ENCODE data around the gene MTERF2. TPM values are rescaled to one million over a fixed set of nuclear protein-coding genes. Genes with fewer than 3 reads are reported as not detected.

The MTERF2 gene
- total and polyA plus RNA-seq, 10 of the 15 experiments (the other 5 are each of a cell fraction or from before 2014, with no cell fraction given): 2.1 to 9.8 (median 6.7) TPM

- no peak for TF ChIP-seq SMAD1 (IDR thresholded peaks at IDR 0.05; ENCODE audit: low read depth, partially characterized antibody)
- no peak for TF ChIP-seq SIX5 (IDR thresholded peaks at IDR 0.05; ENCODE audit: low read depth, low read length, severe bottlenecking)
Observed at GRCh38 chr12:107014055-107014454, 27.1 kb upstream of the MTERF2 start (continued).

- in situ Hi-C loops (cut with MboI): no loop called here
- 95% methylated on average over 1 of the region's 1 CpG for WGBS (ENCODE audit: insufficient coverage, insufficient replicate concordance, low lambda C conversion rate, missing lambda C conversion rate)
- ATAC-seq: no peak
- TF ChIP-seq MEF2B (IDR thresholded peaks at IDR 0.05; ENCODE audit: partially characterized antibody, poor library complexity, severe bottlenecking): no peak
- no peak for TF ChIP-seq NFIC (IDR thresholded peaks at IDR 0.05; ENCODE audit: low read depth, low read length)
- no peak for TF ChIP-seq NBN (IDR thresholded peaks at IDR 0.05)
- no peak for TF ChIP-seq REST (IDR thresholded peaks at IDR 0.05; ENCODE audit: low read depth, low read length)
- no peak for TF ChIP-seq ASH2L (IDR thresholded peaks at IDR 0.05; ENCODE audit: borderline replicate concordance, low read depth)
- no peak for TF ChIP-seq TCF7 (IDR thresholded peaks at IDR 0.05; ENCODE audit: borderline replicate concordance)
- no peak for TF ChIP-seq ZNF207 (IDR thresholded peaks at IDR 0.05; ENCODE audit: borderline replicate concordance)
- no peak for TF ChIP-seq SIN3A (IDR thresholded peaks at IDR 0.05; ENCODE audit: low read depth, low read length)
- TF ChIP-seq YBX1 (IDR thresholded peaks at IDR 0.05): no peak
- no peak for TF ChIP-seq RAD51 (IDR thresholded peaks at IDR 0.05)
- TF ChIP-seq ZNF592 (IDR thresholded peaks at IDR 0.05): no peak
- no peak for TF ChIP-seq CHD2 (IDR thresholded peaks at IDR 0.05; ENCODE audit: borderline replicate concordance, low read depth, low read length)
- TF ChIP-seq SMAD1 (IDR thresholded peaks at IDR 0.05; ENCODE audit: low read depth, partially characterized antibody): no peak
- TF ChIP-seq RUNX3 (IDR thresholded peaks at IDR 0.05; ENCODE audit: low read length): no peak
- TF ChIP-seq POLR2AphosphoS2 (IDR thresholded peaks at IDR 0.05; ENCODE audit: low read depth, low read length): no peak
Observed at GRCh38 chr12:107012736-107013425, 25.9 kb upstream of the MTERF2 start.

More at GRCh38 chr12:107012736-107013425, 25.9 kb upstream of the MTERF2 start:
- intact Hi-C loops (cut with micrococcal nuclease; ENCODE audit: unreplicated experiment): no loop called here
- Histone ChIP-seq H3K27me3 (replicated peaks in 1 of 2; ENCODE audit: control insufficient read depth in 2 of 2, insufficient read depth in 2 of 2, low read length in 1 of 2) (no peaks in the 10 kb centered on the region), H4K20me1 (ENCODE audit: control insufficient read depth, insufficient read depth) (no peaks in the 10 kb centered on the region), H3K4me3 (no peak overlapping the region), H2AFZ (ENCODE audit: control insufficient read depth, low read depth, low read length) (no peak overlapping the region), H3K27ac (ENCODE audit: control insufficient read depth, insufficient read depth) (no peak overlapping the region), H3K4me1 (ENCODE audit: control insufficient read depth, insufficient read depth, low read length) (peaks cover 7% of the 10 kb centered on the region), H3K9me3 (replicated peaks; ENCODE audit: control insufficient read depth, insufficient read depth, low read length) (no peaks in the 10 kb centered on the region), H3K9ac (ENCODE audit: control insufficient read depth, insufficient read depth, low read length) (no peak overlapping the region), H3K36me3 (ENCODE audit: control insufficient read depth in 2 of 2, insufficient read depth in 2 of 2, low read length in 1 of 2) (no peaks in the 10 kb centered on the region), H3K4me2 (ENCODE audit: control insufficient read depth, insufficient read depth) (no peak overlapping the region), H3K79me2 (ENCODE audit: control insufficient read depth, insufficient read depth, low read length) (no peaks in the 10 kb centered on the region)
- ChIA-PET SMC1A (ENCODE audit: uncharacterized antibody, unreplicated experiment) (interaction anchor here (1.8 kb wide), 1 partner anchor 92 kb away, joined by 3 read pairs; no protein-coding TSS in a partner anchor), CTCF (interaction anchor here (1.5 kb wide), 1 partner anchor 74 kb away, joined by 3 read pairs; no protein-coding TSS in a partner anchor), RAD21 (ENCODE audit: unreplicated experiment) (no interaction called here), POLR2A (no interaction called here)
- DNase-seq (ENCODE audit: low read depth, low spot score) (no peak), FAIRE-seq (no peak)
- no TSS peak for BruUV-seq (replicated peaks)

Data from GM12878 (cell line).